Right lobe of liver (tissue), 6 donors: ENCODE results near the gene PIK3C2G. TPM values are rescaled to one million over a fixed set of nuclear protein-coding genes. Genes with fewer than 3 reads are reported as not detected.
A peak's percentile ranks its signal among the peaks of the same experiment; 100 is the strongest.
"Not testable (repeated sequence)": the region's sequence is repeated elsewhere in the genome, so short reads cannot be mapped to it uniquely, and the experiment has no call there.

ENCODE experiments used
- ATAC-seq, 4 donors: fragments of 200-7000 bp; cut with Tn5 transposase; one replicate each; pipeline ENCODE4 v1.9.1; 2020; ENCODE audit warnings: mild to moderate bottlenecking in 4 of 4, moderate library complexity in 4 of 4
- DNase-seq, 3 donors: peaks; one replicate each; pipeline ENCODE4 v3.0.0-alpha.2; 2020
- H3K27ac ChIP-seq, 3 donors: fragments of 200-600 bp; one replicate each; pipeline ENCODE4 v1.8.0; 2022
- H3K27me3 ChIP-seq, 2 donors: fragments of 200-600 bp; one replicate each; pipeline ENCODE4 v1.8.0; 2022
- H3K36me3 ChIP-seq, 4 donors: fragments of 200-600 bp; sonication (generic) in 1 of 4; one replicate each; pipeline versions ENCODE4 v1.5.1 to v1.8.0; 2017 to 2022; ENCODE audit warnings: control low read depth in 1 of 4
- H3K4me1 ChIP-seq, 4 donors: fragments of 200-600 bp; sonication (generic) in 1 of 4; one replicate each; pipeline versions ENCODE4 v1.5.1 to v1.8.0; 2017 to 2022; ENCODE audit warnings: control low read depth in 1 of 4
- H3K4me3 ChIP-seq, 3 donors: fragments of 200-600 bp; one replicate each; pipeline ENCODE4 v1.8.0; 2022
- H3K9me3 ChIP-seq, 4 donors: fragments of 200-600 bp; sonication (generic) in 1 of 4; one replicate each; pipeline versions ENCODE4 v1.5.1 to v1.8.0; 2017 to 2022; ENCODE audit warnings: control low read depth in 1 of 4
- CTCF ChIP-seq, 4 donors: fragments of 200-600 bp in 3 of 4; fragments of 450-650 bp in 1 of 4; IDR thresholded peaks; one replicate each; pipeline versions ENCODE4 v1.5.1 to v1.8.0; 2016 to 2022; ENCODE audit warnings: antibody characterized with exemption in 4 of 4, mild to moderate bottlenecking in 2 of 4
- POLR2A ChIP-seq: fragments of 450-650 bp; IDR thresholded peaks from one replicate; pipeline ENCODE4 v1.6.1; 2017; ENCODE audit warnings: antibody characterized with exemption, mild to moderate bottlenecking
- WGBS: methylation state at CpG from one replicate; pipeline ENCODE4 v1.1.6; 2018; ENCODE audit warnings: low coverage, low lambda C conversion rate; ENCODE audit not compliant: insufficient coverage; ENCODE audit errors: missing lambda C conversion rate; 5-methylcytosine and 5-hydroxymethylcytosine counted together
- intact Hi-C, 2 donors: fragments of 100-400 bp; cut with DNase I; formaldehyde crosslinking; loops; one replicate each; pipeline versions ENCODE4 v1.11.2 to v1.14.1; 2022
- total RNA-seq, 6 experiments: library from RNA; depleted of rRNA in 2 of 6; stranded (reverse); fragments of >200 nt in 2 of 6; fragmentation: NEBNext Ultra II Directional in 3 of 6; extraction: Animal tissue kit (Norgen Biotek cat#: 25700) in 3 of 6; gene quantifications; one replicate each; pipeline versions ENCODE4 v1.1.0 to v1.2.4, GENCODE V29; 2016 to 2023
- donor health status: DM: no; HTN: yes; CAD: no.
- donor health status: DM: no; HTN: no; CAD: no.
- donor health status: DM: no; HTN: no; CAD: no.
- donor health status: DM: no; HTN: yes; CAD: no.
- donor health status: DM: no; HTN: yes; CAD: no.

Gene PIK3C2G
- total RNA-seq, 6 experiments from 2014 or later, result 12.5 to 30.5 (median 24.8) TPM

GRCh38 chr12:18521461-18521860, 260.1 kb downstream of the PIK3C2G start:
- intact Hi-C loops, result no loop called here
- H3K9me3 ChIP-seq, result no peaks in the 10 kb centered on the region
- H3K27ac ChIP-seq, result no peak overlapping the region
- no peak overlapping the region for H3K4me3 ChIP-seq
- H3K4me1 ChIP-seq, result no peaks in the 10 kb centered on the region
- no peaks in the 10 kb centered on the region for H3K36me3 ChIP-seq
- no peak for DNase-seq
- no peaks in the 10 kb centered on the region for H3K27me3 ChIP-seq
- WGBS, result no CpG with 5 or more reads among the region's 6 CpGs
- TF ChIP-seq CTCF (IDR thresholded peaks at IDR 0.05), result no peak
- TF ChIP-seq POLR2A, result no peak
- ATAC-seq, result no peak

- Histone ChIP-seq H3K4me1 (no peaks in the 10 kb centered on the region), H3K9me3 (no peaks in the 10 kb centered on the region), H3K36me3 (no peaks in the 10 kb centered on the region), H3K27me3 (no peaks in the 10 kb centered on the region), H3K4me3 (no peak overlapping the region), H3K27ac (no peak overlapping the region)
- ATAC-seq, result no peak
- intact Hi-C loops, result no loop called here
- no peak for DNase-seq
- TF ChIP-seq CTCF (IDR thresholded peaks at IDR 0.05) (no peak), POLR2A (no peak)
- WGBS, result 88% methylated on average over 1 of the region's 1 CpG
Measured at GRCh38 chr12:18522806-18523205, 261.5 kb downstream of the PIK3C2G start.

GRCh38 chr12:18542497-18542896, 281.2 kb downstream of the PIK3C2G start:
- DNase-seq, H3K27ac ChIP-seq, ATAC-seq, H3K9me3 ChIP-seq, intact Hi-C loops, H3K27me3 ChIP-seq, H3K4me3 ChIP-seq, H3K36me3 ChIP-seq: not testable (repeated sequence)
- WGBS, result 96% methylated on average over 3 of the region's 3 CpGs
- H3K4me1 ChIP-seq, result peaks cover 0 to 11% (median 3%) of the 10 kb centered on the region in 4 donors

- DNase-seq (no peak), ATAC-seq (peak; percentile 89 to 98 (median 95))
- Histone ChIP-seq H3K27me3 (no peaks in the 10 kb centered on the region), H3K9me3 (no peaks in the 10 kb centered on the region), H3K27ac (no peak overlapping the region), H3K4me1 (peaks cover 0 to 11% (median 3%) of the 10 kb centered on the region in 4 donors), H3K4me3 (no peak overlapping the region), H3K36me3 (no peaks in the 10 kb centered on the region)
- intact Hi-C loops, result no loop called here
- 75% methylated on average over 1 of the region's 1 CpG for WGBS
- TF ChIP-seq POLR2A, result no peak
- TF ChIP-seq CTCF (IDR thresholded peaks at IDR 0.05), result no peak
Measured at GRCh38 chr12:18546399-18546798, 285.1 kb downstream of the PIK3C2G start.

- DNase-seq, result no peak
- intact Hi-C loops, result no loop called here
- Histone ChIP-seq H3K36me3 (no peaks in the 10 kb centered on the region), H3K4me3 (no peak overlapping the region), H3K4me1 (peaks cover 0 to 11% (median 3%) of the 10 kb centered on the region in 4 donors), H3K27me3 (no peaks in the 10 kb centered on the region), H3K9me3 (no peaks in the 10 kb centered on the region), H3K27ac (no peak overlapping the region)
- TF ChIP-seq POLR2A, result no peak
- TF ChIP-seq CTCF (IDR thresholded peaks at IDR 0.05), result no peak
- ATAC-seq, result no peak
- WGBS, result 90% methylated on average over 2 of the region's 2 CpGs
Measured at GRCh38 chr12:18549598-18549997, 288.3 kb downstream of the PIK3C2G start.
